ENCODE data around the gene PLEKHA7.
A peak's percentile ranks its signal among the peaks of the same experiment; 100 is the strongest.
"Not testable (repeated sequence)": the region's sequence is repeated elsewhere in the genome, so short reads cannot be mapped to it uniquely, and the experiment has no call there.

PLEKHA7 gene

DNA sequence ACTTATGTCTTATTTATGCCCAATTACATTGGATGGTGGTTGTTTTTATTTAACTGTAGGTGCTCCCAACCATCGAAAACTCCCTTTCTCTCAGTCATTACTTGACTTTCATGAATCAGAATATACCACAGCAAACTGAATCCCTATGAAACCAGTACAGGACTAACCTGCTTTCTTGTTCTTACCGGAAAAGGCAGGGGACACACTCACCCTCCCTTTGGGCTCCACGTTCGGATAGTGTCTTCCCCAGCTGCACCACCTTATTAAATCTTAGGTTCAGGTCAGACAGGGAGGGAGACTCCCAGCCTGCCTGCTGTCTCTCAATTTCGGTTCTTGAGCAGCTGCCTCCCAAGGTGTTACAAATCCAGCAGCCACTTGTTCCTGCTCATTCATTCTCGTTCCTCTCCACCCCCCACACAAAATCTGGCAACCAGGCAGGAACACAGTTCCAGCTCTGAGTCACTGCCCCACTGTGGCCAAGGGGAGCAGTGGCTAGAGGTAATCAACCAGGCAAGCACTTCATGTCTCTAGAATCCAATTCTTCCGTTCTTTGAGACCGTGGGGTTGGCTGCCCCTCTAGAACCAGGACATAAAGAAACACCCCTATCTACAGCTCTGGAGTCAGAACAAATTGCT lies 133.0 kb downstream of the PLEKHA7 start:
- DNase-seq (ENCODE audit: low spot score), result peak; percentile 52

DNA sequence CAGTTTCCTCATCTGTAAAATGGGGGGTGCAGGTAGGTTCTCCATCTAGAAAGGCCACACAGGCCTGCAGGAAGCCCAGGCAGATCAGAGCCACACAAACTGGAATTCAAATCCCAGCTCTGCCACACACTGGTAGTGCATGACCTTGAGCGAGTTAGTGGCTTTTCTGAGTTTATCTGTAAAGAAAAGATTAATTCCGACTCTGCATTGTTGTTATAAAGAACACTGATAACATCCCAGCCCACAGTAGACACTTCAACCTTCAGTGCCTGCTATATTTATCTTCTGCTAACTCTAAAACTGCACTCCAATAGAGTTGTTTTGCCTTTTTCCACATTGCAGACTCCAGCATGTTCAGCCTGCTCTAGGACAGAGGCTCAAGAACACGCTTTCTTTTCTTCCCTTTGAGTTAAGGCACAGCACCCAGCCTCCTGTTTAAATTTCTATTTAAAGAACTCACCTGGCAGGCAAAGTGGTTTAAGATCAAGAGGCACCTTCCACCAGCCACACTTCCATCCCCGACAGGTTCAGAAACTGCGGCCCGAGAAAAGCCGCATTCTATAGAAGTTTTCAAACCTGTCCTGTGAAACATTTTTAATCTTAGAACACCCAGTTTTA lies 133.9 kb downstream of the PLEKHA7 start:
- DNase-seq (ENCODE audit: low spot score), result no peak

DNA sequence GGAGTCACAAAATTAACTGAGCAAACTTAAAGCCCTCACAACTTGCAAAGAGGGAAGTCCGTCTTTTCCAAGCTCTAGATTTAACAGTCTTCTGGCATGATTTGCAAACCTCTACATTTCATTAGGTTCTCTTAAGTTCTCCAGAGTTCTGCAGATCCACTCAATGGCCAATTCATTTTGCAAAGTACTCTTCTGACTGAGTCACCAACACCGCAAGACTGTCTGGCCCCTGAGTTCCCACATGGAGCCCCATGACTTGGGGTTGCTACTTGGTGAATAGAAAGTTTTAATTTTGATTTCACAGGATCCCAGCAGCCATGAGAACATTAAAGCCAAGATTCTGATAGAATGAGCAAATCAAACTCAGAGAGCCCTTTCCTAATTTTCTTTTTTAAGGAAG lies 134.5 kb downstream of the PLEKHA7 start:
- DNase-seq (ENCODE audit: low spot score), result no peak

DNA sequence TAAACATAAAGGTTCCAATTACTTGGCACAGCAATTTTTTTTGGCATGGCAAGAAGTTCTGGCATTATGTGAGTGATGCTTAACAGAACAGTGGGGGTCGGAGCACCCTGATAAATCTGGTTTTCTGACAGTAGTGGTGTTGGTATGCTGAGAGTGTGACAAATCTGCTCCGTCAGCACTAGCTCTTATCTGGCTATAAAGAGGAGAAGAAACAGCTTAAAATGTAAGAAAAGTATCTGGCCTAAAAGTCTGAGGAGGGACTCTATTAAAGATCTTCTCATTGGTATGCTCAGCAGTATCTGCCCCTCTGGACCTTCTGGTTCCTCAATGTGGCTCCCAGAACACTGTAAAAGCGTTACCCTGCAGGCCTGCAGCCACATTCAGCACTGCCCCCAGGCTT lies 137.4 kb downstream of the PLEKHA7 start:
- DNase-seq (ENCODE audit: low spot score), result no peak

DNA sequence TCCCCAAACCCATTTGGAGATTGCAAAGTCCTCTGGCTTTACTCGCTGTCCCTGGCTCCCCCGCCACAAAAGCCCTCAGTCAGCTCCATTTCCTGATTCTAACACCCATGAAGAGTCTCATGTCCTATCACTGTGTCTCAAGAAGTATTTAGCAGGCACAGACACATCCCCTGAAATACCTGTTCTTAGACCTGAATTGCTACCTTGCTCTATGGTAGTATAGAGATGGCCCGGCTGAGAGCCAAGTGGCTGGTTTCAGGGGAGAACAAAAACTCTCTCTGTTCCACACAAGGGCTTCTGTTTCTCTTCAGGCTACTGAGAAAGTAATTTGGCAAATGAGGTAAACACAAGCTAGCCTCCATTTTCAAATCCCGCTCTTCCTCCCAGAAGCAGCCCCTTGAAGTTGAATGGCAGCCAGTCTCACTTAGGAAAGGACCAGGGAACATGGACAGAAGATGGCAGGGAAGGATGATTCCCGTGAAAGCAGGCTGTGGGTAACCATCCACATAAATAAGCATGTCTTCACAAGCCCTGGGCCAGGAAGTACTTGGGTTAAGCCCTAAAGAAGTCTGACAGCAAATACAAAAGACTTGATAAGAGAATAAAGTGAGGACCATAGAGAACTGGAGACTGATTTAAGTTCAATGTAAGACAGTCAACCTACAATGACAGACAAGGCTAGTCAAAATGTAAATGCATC lies 138.0 kb downstream of the PLEKHA7 start:
- no peak for DNase-seq (ENCODE audit: low spot score)

DNA sequence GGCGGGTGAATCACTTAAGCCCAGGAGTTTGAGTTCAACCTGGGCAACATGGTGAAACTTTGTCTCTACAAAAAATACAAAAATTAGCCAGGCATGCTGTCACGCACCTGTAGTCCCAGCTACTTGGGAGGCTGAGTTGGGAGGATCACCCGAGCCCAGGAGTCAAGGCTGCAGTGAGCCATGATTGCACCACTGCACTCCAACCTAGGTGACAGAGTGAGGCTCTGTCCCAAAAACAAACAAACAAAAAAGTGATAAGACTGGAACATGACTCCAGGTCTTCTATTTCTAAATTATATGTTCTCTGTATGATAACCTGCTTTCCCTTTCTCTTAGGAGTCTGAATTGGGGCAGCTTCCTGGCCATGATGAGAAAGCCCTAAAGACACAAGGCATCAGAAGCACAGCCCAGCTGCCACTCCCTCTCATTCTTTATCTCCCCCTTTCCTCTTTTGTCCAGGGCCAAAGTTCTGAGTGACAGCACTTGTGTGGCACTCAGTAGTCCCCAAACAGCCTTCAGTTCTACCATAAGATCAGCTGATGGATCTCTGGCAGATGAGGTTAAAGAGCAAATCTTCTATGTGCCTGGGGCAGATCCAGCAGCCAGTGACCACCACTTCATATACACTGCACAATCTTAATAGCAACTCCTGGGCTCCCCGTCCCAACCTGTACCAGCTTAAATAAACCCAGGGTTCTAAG lies 139.8 kb downstream of the PLEKHA7 start:
- DNase-seq (ENCODE audit: low spot score), result no peak

DNA sequence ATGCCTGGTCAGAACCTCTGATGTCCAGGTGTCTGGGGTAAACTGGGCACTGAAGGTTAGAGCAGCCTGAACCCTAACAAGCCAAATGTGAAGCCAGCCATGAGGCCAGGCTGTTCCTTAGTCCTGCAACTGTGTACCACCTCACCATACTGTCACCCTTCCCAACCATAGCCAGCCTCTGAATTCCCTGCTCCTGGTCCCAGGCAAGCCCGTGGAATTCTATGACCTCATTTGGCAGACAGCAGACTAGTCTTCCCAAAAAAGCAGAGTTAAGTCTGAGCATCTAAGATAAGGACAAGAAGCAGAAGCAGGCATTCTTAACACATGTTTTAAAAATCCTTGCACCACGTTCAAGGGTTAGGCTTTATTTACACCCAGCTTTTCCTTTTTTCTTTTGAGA lies 140.9 kb downstream of the PLEKHA7 start:
- DNase-seq (ENCODE audit: low spot score), result no peak

DNA sequence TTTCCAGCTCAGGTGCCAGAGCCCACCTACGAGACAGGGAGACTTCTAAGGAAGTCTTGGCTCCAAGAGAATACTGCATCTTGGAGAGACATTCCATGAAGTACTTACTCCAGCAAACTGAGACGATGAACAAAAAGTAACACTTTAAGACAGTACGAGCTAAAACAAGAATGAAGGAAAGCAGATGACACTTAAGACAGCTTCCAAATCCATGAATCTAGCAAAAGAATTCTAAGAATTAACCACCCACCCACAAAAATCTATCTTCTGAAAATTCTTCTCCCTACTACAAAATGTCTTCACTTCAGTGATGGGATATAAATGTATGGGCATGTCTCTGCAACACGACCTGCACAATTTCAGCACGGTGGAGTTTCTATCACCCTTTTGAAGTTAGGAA lies 142.8 kb downstream of the PLEKHA7 start:
- no peak for DNase-seq (ENCODE audit: low spot score)

DNA sequence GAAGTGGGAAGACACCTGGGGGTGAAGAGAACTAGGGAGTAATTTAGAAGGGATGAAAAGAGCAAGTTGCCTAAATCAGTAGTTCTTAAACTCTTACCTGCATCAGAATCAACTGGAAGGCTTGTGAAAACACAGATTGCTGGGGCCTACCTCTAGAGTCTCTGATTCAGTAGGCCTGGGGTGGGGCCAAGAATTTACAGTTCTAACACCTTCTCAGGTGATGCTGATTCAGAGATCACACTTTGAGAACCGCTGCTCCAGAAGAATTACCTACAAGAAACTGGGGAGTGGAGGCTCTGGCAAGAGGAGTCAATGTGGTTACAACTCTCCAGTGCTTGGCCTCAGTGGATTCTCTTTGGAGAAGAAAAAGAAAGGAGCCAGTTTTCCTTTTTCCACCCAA lies 147.1 kb downstream of the PLEKHA7 start:
- DNase-seq (ENCODE audit: low spot score), result no peak

DNA sequence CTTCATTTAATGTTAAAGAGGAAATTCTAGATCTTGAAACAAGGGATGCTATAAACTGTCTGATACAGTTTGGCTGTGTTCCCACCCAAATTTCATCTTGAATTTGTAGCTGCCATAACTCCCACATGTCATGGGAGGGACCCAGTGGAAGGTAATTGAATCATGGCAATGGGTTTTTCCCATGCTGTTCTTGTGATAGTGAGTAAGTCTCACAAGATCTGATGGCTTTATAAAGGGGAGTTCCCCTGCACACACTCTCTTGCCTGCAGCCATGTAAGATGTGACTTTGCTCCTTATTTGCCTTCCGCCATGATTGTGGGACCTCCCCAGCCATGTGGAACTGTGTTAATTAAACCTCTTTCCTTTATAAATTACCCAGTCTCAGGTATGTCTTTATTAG lies 149.8 kb downstream of the PLEKHA7 start:
- not testable (repeated sequence) for DNase-seq (ENCODE audit: low spot score)

DNA sequence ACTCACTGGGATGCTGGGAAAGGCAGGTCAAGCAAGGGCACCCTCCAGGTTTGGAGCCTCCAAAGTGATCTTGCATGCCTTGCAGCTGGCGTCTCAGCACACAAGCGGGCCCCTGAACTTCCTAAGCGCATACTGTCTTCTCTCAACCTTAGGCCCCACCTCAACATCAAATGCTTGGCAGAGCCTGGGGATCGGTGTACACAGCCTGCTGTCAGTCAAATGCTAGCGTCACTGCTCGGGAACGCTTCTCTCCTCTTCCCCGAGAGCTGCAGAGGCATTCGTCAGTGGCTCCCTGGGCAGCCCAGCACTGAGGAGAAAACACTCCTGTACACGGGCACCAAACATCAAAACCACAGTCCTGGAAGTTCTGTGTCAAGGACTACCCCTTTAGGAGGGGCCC lies 150.8 kb downstream of the PLEKHA7 start:
- no peak for DNase-seq (ENCODE audit: low spot score)

DNA sequence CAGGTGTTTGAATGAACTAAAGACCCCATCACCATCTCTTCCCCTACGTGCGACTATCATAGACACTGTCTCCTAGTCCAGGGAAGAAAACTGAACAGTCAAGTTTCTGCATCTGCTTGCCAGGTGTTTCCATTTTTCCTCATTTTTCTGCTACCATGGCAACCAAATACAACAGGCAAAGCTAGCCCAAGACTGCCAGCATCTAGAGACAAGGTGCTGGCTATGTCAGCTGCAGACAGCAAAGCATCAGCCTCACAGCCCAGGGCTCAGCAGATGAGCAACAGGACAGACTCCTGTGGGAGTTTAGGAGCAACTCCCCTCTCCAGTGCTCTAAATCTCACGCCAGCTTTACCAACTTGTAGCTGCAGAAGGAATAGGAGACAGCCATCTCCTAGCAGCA lies 151.5 kb downstream of the PLEKHA7 start:
- no peak for DNase-seq (ENCODE audit: low spot score)

DNA sequence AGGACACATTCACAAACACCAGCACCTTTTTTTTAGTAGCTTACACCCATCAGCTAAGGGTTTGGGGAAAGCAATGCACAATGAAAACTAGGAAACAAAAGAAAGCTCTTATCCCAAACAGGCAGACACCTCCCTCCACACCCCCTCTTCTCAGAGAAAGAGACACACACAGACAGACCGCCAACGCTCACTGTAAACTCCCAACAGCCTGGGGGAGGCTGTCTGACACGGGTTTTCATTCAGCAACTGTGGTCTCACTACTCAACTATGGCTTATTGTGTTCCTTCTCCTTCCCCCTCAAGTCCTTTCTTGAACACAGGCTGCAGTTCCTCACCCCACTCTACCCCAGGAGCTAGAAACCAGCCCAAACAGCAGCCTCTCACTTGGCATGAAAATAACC lies 152.4 kb downstream of the PLEKHA7 start:
- DNase-seq (ENCODE audit: low spot score), result no peak

DNA sequence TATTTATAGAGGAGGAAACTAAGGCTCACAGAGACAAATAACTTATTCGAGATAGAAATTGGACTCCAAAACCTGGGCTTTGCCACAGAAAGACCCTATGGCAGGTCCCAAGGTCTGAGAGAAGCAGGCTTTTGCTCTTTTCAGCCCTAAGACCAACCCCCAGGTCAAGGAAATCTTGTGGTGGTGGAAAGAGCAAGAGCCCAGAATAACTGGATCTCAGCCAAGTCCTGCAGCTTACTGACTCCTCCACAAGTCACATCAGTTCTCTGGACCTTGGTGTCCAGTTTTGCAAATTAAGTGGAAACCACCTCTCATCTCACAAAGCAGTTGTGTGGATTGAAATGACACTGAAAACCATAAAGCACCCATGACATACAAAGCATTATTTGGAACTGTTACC lies 153.6 kb downstream of the PLEKHA7 start:
- no peak for DNase-seq (ENCODE audit: low spot score)

DNA sequence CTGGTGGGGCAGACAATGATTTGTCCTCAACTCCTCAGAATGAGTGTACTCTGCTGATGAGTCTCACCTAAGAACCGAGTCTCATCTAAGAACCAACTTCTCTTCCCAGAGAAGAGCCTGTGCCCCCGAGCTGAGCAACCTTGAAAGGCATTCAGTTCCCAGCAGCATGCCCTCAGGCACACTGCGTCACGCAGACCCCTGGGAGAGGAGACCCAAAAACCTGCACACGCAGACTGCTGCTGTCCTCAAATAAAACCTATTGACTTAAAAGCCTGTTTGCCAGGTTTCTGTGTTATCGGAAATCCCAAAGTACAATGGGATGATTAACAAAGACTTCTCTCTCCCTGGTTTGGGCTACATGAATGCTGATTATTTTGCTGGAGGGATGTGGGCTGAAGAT lies 154.6 kb downstream of the PLEKHA7 start:
- no peak for DNase-seq (ENCODE audit: low spot score)

DNA sequence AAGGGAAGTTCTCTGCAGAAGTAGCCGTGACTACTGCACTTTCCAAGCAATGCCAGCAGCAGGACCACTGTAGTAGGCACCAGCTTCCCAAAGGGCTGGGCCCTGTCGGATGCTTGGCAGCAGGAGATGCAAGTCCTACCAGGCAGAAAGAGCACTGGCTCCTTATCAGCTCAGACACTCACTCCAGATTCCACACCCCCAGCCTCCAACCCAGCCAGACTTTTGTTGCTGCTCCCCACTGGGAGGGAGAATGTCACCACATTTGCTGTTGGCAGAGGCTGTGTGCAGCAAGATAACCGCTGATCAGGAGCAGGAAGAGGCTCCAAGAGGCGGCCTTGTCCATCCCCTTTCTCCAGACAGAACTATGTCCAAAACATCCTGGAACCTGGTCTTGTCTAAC lies 157.0 kb downstream of the PLEKHA7 start:
- no peak for DNase-seq (ENCODE audit: low spot score)

DNA sequence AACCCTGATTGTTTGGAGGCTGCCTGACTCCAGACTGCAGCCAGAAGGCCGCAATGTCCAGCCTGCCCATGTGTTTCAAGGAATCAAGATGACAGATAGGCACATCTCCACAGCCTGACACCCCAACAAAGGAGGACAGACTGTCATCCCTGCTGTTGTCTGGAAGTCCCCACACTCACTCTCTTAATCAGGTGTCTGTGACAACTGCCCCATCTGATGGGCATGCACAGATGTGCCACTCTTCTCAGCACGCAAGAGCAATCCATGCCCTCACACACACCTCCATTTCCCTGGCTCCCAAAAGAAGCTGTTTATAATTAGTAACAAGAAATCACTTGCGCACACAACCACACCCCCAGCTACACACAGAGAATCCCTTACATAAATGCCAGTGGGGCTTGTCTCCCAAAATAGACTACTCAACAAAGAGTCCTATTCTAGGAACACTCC lies 158.2 kb downstream of the PLEKHA7 start:
- DNase-seq (ENCODE audit: low spot score), result no peak

DNA sequence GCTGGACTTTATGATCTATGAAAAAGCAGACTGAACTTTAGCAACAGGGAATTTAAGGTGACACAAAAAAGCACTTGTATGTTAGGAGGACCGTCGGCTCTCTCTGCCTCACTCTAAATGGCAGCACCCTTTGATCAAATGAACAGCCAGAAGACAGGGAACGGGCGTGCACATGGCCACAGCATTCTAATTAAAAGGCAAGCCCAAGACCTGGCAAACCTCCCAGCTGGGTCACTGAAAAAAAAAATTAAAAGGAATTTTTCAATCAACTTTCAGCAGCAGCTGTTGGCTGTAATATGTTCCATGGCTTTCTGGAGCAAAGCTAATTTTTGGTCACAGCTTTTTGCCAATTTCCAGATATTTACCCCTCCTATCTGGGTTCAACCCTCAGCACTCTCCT lies 159.2 kb downstream of the PLEKHA7 start:
- DNase-seq (ENCODE audit: low spot score), result no peak

DNA sequence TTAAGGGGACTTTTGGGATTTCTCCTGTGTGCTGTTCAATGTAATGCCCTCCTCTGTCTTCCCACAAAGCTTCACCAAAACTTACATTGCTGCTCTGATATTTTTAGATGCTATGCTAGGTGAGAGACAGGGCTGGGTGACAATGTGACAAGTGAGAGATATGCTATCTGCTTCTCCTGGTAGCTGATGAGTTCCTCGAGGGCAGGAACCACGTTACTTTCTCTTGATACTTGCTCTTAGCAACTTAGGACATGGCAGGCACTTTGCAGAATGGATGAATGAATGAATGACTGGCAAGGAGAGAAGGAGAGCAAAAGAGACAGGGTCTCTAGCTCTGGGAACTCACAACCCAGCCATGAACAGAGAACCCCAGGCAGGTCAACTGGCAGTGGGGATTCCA lies 160.4 kb downstream of the PLEKHA7 start:
- no peak for DNase-seq (ENCODE audit: low spot score)

DNA sequence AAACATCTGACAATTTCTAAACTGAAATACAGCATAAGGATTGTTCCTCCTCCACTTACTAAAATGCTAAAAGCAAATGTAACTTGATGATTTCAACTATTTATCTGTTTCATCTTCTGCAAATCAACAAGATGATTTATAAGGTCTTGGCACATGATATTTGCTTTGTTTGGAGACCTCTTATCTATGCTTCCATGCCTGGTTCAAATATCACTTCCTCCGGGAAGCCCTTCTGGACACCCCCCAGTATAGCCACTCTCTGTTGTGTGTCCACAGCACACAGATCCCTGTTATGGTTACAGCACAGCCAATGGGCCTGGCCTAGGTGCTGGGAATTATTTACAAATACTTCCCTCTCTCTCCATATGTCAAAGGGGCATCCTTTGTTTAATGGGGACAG lies 160.9 kb downstream of the PLEKHA7 start:
- DNase-seq (ENCODE audit: low spot score), result no peak

DNA sequence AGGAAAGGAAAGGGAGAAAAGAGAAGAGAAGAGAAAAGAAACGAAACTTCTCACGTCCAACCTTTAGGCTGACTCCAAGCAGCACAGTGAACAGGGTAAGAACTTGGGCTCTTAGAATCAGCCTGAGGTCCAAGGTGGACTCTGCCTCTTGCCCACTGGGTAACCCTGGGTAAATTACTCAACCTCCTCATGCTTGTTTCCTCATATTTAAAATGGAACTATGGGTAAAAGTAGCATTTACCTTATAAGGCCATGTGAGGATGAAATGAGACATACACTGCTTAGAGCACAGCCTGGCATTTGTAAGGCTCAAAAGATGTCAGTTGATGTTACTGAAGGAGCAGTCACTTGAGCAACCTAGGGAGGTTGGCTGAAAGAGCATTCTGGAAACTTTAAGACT lies 167.9 kb downstream of the PLEKHA7 start:
- no peak for DNase-seq (ENCODE audit: low spot score)

DNA sequence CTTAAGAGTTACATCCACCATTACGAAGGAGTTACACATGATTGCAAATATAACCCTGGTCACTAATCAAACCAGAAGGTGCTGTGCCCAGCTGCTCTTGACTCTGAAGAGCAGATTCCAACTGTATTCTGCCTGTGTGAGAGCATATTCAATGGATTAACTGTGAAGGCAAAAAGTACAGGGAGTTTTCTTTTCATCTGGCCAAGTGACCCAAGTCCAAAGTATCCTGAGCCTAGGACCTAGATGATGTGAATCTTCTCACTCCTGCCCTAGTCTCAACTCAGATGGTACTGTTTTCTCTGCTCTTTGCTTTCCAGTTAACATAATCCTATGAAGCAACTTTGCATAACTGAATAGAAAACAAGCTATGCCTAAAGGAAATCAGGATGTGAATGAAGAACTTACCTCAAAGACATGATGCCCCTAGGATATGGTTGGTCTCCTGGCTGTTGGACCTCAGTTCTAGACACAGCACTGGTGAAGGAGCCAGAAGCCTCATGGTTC lies 169.9 kb downstream of the PLEKHA7 start:
- DNase-seq (ENCODE audit: low spot score), result no peak

DNA sequence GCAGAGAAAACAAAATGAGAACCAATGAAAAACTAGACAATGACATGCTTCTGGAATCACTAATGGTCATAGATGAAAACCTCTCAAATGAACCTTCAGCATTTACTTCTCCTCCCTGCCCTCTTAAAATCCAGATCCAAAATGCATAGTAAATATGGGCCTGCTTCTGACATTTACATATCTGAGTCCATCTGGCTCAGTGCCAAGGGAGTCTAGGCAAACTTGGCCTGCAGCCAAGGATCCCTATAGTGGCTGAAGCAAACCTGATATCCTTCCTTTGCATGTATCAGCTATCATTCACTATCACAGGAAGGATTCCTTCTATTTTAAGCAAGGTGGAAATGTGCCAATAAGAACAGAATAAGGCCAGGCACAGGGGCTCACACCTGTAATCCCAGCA lies 170.9 kb downstream of the PLEKHA7 start:
- no peak for DNase-seq (ENCODE audit: low spot score)

All from AG08396 (cell line).